ENCODE measurements around the gene DECR2. TPM values are rescaled to one million over a fixed set of nuclear protein-coding genes. Genes with fewer than 3 reads are reported as not detected.

DECR2 gene
- total RNA-seq, 1 donor from 2014 or later = 17.6 TPM

DNA sequence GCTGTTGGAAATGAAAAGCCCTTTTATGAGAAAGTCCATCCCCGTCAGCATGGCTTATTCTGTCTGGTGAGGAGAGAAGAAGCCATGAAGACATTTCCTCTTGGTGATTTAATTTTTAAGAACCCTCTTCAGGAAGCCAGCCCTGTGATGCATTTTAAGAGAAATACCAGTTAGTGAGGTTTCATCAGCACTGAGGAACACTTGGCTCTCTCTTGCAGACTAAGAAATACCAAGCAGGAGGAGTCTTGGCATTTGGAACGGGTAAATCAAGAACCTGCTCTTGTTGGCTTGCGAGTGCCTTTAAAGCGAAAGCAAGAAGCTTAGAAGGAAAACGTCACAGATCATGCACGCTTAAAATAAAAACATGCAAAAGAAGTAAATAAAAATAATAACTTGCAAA is 41.3 kb downstream of the DECR2 start:
- H3K9me3 Mint-ChIP-seq = no peaks in the 10 kb centered on the region
- no peaks in the 10 kb centered on the region for H3K27me3 Mint-ChIP-seq
- H3K4me1 Mint-ChIP-seq = peaks cover 2% of the 10 kb centered on the region
- no peak overlapping the region for H3K4me3 Mint-ChIP-seq
- no peak for DNase-seq
- no peaks in the 10 kb centered on the region for H3K36me3 Mint-ChIP-seq (ENCODE audit: low read depth)
- intact Hi-C loops (cut with micrococcal nuclease) = no loop called here
- no peak overlapping the region for H3K27ac Mint-ChIP-seq

DNA sequence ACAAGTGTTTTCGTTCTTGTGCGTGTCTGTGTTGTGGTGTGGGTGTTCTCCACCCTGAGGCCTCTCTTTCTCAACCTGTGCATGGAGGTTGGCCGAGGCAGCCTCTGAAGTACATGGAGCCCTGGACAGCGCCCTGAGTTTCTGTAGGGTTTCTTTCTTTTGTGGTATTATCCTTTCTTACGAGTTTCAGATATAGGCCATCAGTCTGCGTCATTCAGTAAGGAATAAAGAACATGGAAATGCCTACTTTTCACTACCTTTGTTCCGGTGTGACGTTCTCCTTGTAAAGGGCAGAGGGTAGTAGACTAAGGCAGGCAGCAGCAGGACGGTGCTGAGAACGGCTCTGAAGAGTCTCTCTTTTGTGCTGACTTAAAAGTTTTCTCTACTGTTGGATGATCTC is 42.3 kb downstream of the DECR2 start:
- peaks cover 2% of the 10 kb centered on the region for H3K4me1 Mint-ChIP-seq
- DNase-seq = no peak
- no peaks in the 10 kb centered on the region for H3K27me3 Mint-ChIP-seq
- no peaks in the 10 kb centered on the region for H3K36me3 Mint-ChIP-seq (ENCODE audit: low read depth)
- H3K4me3 Mint-ChIP-seq = no peak overlapping the region
- H3K27ac Mint-ChIP-seq = no peak overlapping the region
- intact Hi-C loops (cut with micrococcal nuclease) = no loop called here
- H3K9me3 Mint-ChIP-seq = no peaks in the 10 kb centered on the region

DNA sequence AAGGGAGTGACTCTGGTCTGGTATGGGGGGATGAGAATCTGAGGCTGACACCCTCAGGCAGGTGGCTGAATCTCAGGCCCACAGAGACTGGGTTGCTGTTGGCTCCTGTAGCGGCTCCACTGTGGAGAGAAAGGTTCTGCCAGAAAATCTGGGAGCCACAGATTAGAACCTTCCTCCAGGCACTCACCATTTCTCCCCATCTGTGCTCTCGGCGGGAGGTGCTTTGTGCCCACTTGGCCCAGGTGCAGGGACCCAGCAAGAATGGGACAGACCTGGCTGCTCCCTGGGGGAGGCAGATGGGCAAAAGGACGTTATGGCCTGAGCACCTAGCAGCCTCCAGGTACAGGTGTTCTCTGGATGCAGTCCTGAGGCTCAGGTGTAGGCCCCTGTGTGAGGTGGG is 43.9 kb downstream of the DECR2 start:
- intact Hi-C loops (cut with micrococcal nuclease) = no loop called here
- DNase-seq = no peak
- no peaks in the 10 kb centered on the region for H3K36me3 Mint-ChIP-seq (ENCODE audit: low read depth)
- no peaks in the 10 kb centered on the region for H3K9me3 Mint-ChIP-seq
- H3K27ac Mint-ChIP-seq = no peak overlapping the region
- H3K4me1 Mint-ChIP-seq = peaks cover 2% of the 10 kb centered on the region
- H3K4me3 Mint-ChIP-seq = no peak overlapping the region
- H3K27me3 Mint-ChIP-seq = no peaks in the 10 kb centered on the region

DNA sequence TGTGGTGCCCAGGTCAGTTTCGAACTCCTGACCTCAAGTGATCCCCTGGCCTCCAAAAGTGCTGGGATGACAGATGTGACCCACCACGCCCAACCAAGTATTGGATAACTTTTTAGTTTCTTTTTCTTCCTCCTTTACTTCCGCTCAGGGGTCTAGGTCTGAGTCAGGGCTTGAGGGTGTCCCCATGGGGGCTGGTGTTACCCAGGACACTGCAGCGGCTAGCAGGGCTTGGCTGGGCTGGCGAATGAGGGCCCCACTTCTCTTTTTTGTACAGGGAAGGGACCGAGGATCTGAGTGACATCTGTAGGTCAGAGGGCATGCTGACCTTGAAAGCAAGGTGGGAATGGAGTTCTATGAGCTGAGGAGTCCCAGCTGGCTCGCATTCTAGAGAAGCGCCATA is 48.7 kb downstream of the DECR2 start:
- intact Hi-C loops (cut with micrococcal nuclease) = no loop called here
- no peaks in the 10 kb centered on the region for H3K9me3 Mint-ChIP-seq
- H3K27me3 Mint-ChIP-seq = no peaks in the 10 kb centered on the region
- no peak overlapping the region for H3K27ac Mint-ChIP-seq
- H3K36me3 Mint-ChIP-seq (ENCODE audit: low read depth) = no peaks in the 10 kb centered on the region
- no peak for DNase-seq
- H3K4me3 Mint-ChIP-seq = no peak overlapping the region
- H3K4me1 Mint-ChIP-seq = peaks cover 4% of the 10 kb centered on the region

DNA sequence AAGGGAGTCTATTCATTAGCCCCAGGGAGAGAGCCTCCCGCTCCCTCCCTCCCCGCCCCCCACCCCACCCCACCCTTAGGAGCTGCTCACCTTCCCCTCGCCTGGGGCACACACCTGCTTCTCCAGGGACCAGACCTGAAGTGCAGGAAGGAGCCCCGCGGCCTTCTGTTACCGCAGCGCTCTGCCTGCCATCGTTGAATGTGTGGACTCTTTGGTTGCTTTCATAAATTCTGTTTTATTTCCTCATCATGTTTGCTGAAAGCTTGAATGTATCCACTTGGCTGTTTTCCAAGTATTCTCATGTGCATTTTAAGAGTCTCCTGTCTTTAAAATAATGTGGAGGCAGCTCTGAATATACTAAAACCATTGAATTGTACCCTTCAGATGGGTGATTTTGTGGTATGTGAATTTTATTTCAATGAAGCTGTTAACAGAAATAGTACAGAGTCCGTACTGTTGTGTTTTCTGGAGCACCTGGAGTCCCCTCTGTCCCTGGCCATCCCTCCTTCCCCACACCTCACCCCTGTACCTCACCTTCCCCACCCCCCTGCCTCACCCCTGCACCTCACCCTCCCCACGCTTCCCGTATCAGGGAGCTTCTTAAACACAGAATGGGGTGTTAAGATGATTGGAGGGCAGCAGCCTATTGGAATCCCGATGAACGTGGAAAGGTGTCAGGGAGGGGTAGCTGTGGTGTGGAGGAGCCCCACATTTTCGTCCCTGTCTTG is 49.3 kb downstream of the DECR2 start:
- DNase-seq = no peak
- H3K4me3 Mint-ChIP-seq = no peak overlapping the region
- H3K27me3 Mint-ChIP-seq = no peaks in the 10 kb centered on the region
- intact Hi-C loops (cut with micrococcal nuclease) = no loop called here
- H3K36me3 Mint-ChIP-seq (ENCODE audit: low read depth) = no peaks in the 10 kb centered on the region
- no peaks in the 10 kb centered on the region for H3K9me3 Mint-ChIP-seq
- H3K4me1 Mint-ChIP-seq = peaks cover 4% of the 10 kb centered on the region
- H3K27ac Mint-ChIP-seq = no peak overlapping the region

DNA sequence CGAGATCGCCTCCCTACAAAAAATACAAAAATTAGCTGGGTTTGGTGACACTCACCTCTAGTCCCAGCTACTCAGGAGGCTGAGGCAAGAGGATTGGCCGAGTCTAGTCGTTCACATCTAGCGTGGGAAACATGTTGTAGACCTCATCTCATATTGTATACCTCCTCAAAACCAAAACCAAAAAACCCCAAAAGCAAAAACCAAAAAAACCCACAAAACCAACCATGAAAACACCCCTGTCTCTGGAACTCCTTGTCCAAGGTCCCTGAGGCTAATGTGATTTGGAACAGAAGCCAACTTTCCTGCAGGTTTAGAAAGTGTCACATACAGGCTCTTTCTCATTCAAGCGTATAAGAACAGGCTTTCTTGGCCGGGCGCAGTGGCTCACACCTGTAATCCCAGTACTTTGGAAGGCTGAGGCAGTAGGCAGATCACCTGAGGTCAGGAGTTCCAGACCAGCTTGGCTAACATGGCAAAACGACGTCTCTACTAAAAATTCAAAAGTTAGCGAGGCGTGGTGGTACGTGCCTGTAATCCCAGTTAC is 52.8 kb downstream of the DECR2 start:
- DNase-seq = no peak
- Mint-ChIP-seq H3K4me1 (peaks cover 4% of the 10 kb centered on the region), H3K4me3 (no peak overlapping the region), H3K9me3 (no peaks in the 10 kb centered on the region), H3K27me3 (no peaks in the 10 kb centered on the region), H3K36me3 (ENCODE audit: low read depth) (no peaks in the 10 kb centered on the region), H3K27ac (no peak overlapping the region)
- intact Hi-C loops (cut with micrococcal nuclease) = no loop called here

DNA sequence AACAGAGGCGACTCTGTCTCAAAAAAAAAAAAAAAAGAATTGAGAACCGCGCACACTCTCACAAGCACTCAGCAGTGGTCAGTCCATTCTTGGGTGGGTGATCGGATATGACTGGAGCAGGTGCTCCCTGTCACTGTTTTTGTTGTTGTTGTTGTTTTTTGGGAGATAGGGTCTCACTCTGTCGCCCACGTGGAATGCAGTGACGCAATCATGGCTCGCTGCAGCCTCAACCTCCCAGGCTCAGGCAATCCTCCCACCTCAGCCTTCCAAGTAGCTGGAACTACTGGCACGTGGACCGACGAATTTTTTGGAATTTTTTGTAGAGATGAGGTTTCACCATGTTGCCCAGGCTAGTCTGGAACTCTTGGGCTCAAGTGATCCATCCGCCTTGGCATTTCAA is 53.8 kb downstream of the DECR2 start:
- no peak for DNase-seq
- no peaks in the 10 kb centered on the region for H3K36me3 Mint-ChIP-seq (ENCODE audit: low read depth)
- H3K27me3 Mint-ChIP-seq = no peaks in the 10 kb centered on the region
- H3K9me3 Mint-ChIP-seq = no peaks in the 10 kb centered on the region
- intact Hi-C loops (cut with micrococcal nuclease) = no loop called here
- H3K4me1 Mint-ChIP-seq = peaks cover 4% of the 10 kb centered on the region
- H3K27ac Mint-ChIP-seq = no peak overlapping the region
- no peak overlapping the region for H3K4me3 Mint-ChIP-seq

DNA sequence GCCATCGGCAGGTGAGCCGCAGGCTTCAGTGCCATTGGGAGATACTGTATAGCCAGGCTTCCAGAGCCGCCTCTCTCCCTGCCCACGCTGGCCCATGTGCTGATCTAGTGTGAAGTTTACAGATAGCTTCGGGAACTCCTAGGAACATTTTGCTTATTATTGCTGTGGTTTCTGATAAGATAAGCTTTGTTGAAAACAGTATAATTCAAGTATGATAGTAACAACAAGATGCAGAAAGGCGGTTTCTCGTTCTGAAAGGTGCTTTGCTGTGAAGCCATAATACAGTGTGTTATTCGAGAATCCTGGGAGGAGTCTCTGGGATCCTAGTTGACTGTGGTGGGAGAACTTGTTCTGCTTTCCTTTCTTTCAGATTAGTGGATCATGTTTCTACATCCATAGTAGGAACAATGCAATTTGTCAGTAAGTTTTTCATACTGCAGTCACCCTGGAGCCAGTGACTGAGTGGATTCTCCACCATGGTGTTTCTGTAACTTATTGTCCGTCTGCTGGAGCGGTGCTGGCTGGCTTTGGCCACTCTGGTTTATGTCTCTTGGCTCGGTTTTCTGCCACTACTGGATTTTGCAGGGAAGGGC is 55.3 kb downstream of the DECR2 start:
- Mint-ChIP-seq H3K4me3 (no peak overlapping the region), H3K27ac (no peak overlapping the region), H3K4me1 (peaks cover 4% of the 10 kb centered on the region), H3K9me3 (no peaks in the 10 kb centered on the region), H3K27me3 (no peaks in the 10 kb centered on the region), H3K36me3 (ENCODE audit: low read depth) (peaks cover 4% of the 10 kb centered on the region)
- intact Hi-C loops (cut with micrococcal nuclease) = no loop called here
- no peak for DNase-seq

DNA sequence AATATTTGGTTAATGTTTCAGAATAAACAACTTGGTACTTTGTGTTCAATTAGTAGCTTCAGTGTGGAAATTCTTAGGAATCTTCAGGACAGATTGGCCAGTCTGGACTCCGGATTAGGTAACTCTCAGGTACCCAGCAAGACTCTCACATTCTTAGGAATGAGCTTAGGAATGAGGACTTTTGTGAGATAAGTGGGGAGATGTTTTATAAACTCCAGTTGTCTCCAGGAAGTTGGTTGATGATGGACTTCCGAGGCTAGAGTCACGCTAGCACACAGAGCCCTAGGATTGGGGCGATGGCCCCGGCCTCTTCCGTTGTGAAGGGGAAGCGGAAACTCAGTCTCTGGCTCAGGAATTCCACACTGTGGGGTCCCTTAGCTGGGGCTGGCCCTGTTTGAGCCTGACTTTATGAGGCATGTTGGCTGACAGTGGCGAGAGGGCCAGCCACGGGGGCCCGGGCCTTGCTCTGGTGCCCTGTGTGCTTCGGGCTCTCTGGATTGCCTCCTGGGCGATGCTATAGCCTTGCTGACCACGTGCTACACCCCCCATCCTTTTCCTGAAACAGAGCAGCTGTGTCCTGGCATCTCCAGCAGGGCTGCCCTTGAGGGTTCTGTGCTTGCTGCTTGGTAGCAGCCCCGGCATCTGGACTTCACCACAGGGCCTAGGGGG is 56.2 kb downstream of the DECR2 start:
- H3K27ac Mint-ChIP-seq = no peak overlapping the region
- intact Hi-C loops (cut with micrococcal nuclease) = no loop called here
- no peak overlapping the region for H3K4me3 Mint-ChIP-seq
- H3K9me3 Mint-ChIP-seq = no peaks in the 10 kb centered on the region
- no peaks in the 10 kb centered on the region for H3K27me3 Mint-ChIP-seq
- no peak for DNase-seq
- H3K4me1 Mint-ChIP-seq = peaks cover 4% of the 10 kb centered on the region
- peaks cover 7% of the 10 kb centered on the region for H3K36me3 Mint-ChIP-seq (ENCODE audit: low read depth)

DNA sequence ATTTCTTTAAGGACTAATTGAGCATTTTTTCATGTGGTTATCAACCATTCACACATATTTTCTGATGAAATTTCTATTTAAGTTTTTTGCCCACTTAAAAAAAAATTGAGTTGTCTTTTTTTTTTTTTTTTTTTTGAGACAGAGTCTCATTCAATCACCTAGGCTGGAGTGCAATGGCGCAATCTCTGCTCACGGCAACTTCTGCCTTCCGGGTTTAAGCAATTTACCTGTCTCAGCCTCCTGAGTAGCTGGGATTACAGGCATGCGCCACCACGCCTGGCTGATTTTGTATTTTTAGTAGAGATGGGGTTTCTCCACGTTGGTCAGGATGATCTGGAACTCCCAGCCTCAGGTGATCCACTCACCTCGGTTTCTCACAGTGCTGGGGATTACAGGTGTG is 58.1 kb downstream of the DECR2 start:
- no peak overlapping the region for H3K4me3 Mint-ChIP-seq
- intact Hi-C loops (cut with micrococcal nuclease) = no loop called here

DNA sequence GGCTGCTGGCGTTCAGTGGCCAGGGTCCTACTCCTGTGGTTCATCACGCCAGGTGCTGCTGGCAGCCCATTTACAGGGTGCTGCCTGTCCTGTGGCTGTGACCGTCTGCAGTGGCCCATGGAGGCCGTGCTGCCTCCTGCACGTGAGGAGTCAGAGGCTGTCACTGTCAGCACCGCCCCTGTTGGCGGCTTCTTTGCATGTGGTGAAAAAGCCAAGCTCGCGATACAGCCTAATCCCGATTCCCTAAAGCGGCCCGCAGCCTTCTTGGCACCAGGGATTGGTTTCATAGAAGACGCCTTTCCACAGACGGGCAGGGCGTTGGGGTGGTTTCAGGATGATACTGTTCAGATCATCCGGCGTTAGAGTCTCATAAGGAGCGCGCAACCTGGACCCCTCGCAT is 59.1 kb downstream of the DECR2 start:
- DNase-seq = no peak
- Mint-ChIP-seq H3K27me3 (no peaks in the 10 kb centered on the region), H3K4me1 (no peaks in the 10 kb centered on the region), H3K27ac (no peak overlapping the region), H3K4me3 (no peak overlapping the region), H3K36me3 (ENCODE audit: low read depth) (peaks cover 8% of the 10 kb centered on the region), H3K9me3 (no peaks in the 10 kb centered on the region)
- intact Hi-C loops (cut with micrococcal nuclease) = no loop called here

More for the DNA sequence above, 58.1 kb downstream of the DECR2 start:
- no peaks in the 10 kb centered on the region for H3K9me3 Mint-ChIP-seq
- DNase-seq = no peak
- H3K27ac Mint-ChIP-seq = no peak overlapping the region
- no peaks in the 10 kb centered on the region for H3K4me1 Mint-ChIP-seq
- H3K27me3 Mint-ChIP-seq = no peaks in the 10 kb centered on the region
- H3K36me3 Mint-ChIP-seq (ENCODE audit: low read depth) = peaks cover 8% of the 10 kb centered on the region

Other genes starting within 250 kb of the DECR2 start
- gene HBZ, start 249.2 kb upstream of the DECR2 start, total RNA-seq = not detected in 2 replicates
- gene HBM, start 235.9 kb upstream of the DECR2 start, total RNA-seq = not detected in 2 replicates
- gene HBA2, start 229.0 kb upstream of the DECR2 start, total RNA-seq = 0.33 TPM in 1 of 2 replicates, not detected in the other
- not detected in 2 replicates for gene HBA1, start 225.2 kb upstream of the DECR2 start, total RNA-seq
- gene HBQ1, start 221.4 kb upstream of the DECR2 start, total RNA-seq = 0.69 and 1.6 TPM in 2 replicates
- gene LUC7L, start 172.4 kb upstream of the DECR2 start, total RNA-seq = 82.3 and 87.9 TPM in 2 replicates
- 17.3 and 18.6 TPM in 2 replicates for gene FAM234A, start 167.1 kb upstream of the DECR2 start, total RNA-seq
- 0.14 TPM in 1 of 2 replicates, not detected in the other for gene RGS11, start 125.9 kb upstream of the DECR2 start, total RNA-seq
- gene ARHGDIG, start 121.3 kb upstream of the DECR2 start, total RNA-seq = not detected in 2 replicates
- not detected in 2 replicates for gene PDIA2, start 118.7 kb upstream of the DECR2 start, total RNA-seq
- 26.7 and 27.9 TPM in 2 replicates for gene AXIN1, start 49.2 kb upstream of the DECR2 start, total RNA-seq
- 106 and 109 TPM in 2 replicates for gene MRPL28, start 31.3 kb upstream of the DECR2 start, total RNA-seq
- gene PGAP6, start 19.9 kb upstream of the DECR2 start, total RNA-seq = 34.1 and 37.8 TPM in 2 replicates
- gene NME4, start 4.7 kb upstream of the DECR2 start, total RNA-seq = 64.3 and 64.8 TPM in 2 replicates
- gene RAB11FIP3, start 23.8 kb downstream of the DECR2 start, total RNA-seq = 40.2 and 40.5 TPM in 2 replicates
- gene CAPN15, start 125.8 kb downstream of the DECR2 start, total RNA-seq = 121 and 124 TPM in 2 replicates
- gene PRR35, start 158.5 kb downstream of the DECR2 start, total RNA-seq = not detected in 2 replicates
- 1.1 TPM in 2 replicates for gene NHLRC4, start 165.1 kb downstream of the DECR2 start, total RNA-seq
- 43.2 and 50.3 TPM in 2 replicates for gene PIGQ, start 168.1 kb downstream of the DECR2 start, total RNA-seq
- gene RAB40C, start 188.2 kb downstream of the DECR2 start, total RNA-seq = 12.5 and 16.5 TPM in 2 replicates
- gene WFIKKN1, start 229.1 kb downstream of the DECR2 start, total RNA-seq = 0.44 and 0.45 TPM in 2 replicates
- gene METTL26, start 234.4 kb downstream of the DECR2 start, total RNA-seq = 146 and 153 TPM in 2 replicates
- gene MCRIP2, start 239.9 kb downstream of the DECR2 start, total RNA-seq = 71.2 and 73.0 TPM in 2 replicates
- 99.9 and 111 TPM in 2 replicates for gene WDR90, start 247.5 kb downstream of the DECR2 start, total RNA-seq

Data from activated CD4-positive, alpha-beta T cell treated with anti-CD3 and anti-CD28 coated beads, Interleukin-2, amount 10 ng/mL, durations not matched to agents 24 days and 14 days (primary cell).